HUES48 (cell line): ENCODE data around the gene SLC24A3.

Experiments
- H3K27ac ChIP-seq: one replicate; pipeline ENCODE4 v1.7.0; 2013; ENCODE audit warnings: low read depth, low read length, inconsistent platforms
- H3K27me3 ChIP-seq: 2 replicates; pipeline ENCODE4 v1.6.1; 2013; ENCODE audit warnings: mild to moderate bottlenecking, low read length; ENCODE audit not compliant: control insufficient read depth, insufficient read depth
- H3K36me3 ChIP-seq: 2 replicates; pipeline ENCODE4 v1.6.1; 2013; ENCODE audit warnings: low read length; ENCODE audit not compliant: control insufficient read depth, insufficient read depth
- H3K4me1 ChIP-seq: 2 replicates; pipeline ENCODE4 v1.6.1; 2013; ENCODE audit warnings: mild to moderate bottlenecking, low read length; ENCODE audit not compliant: control insufficient read depth, insufficient read depth
- H3K4me3 ChIP-seq: 2 replicates; pipeline ENCODE4 v1.5.1; 2013; ENCODE audit warnings: mild to moderate bottlenecking, low read depth, low read length
- H3K9ac ChIP-seq: 2 replicates; pipeline ENCODE4 v1.6.1; 2013; ENCODE audit warnings: mild to moderate bottlenecking, low read depth, low read length, moderate library complexity
- H3K9me3 ChIP-seq: 2 replicates; pipeline ENCODE4 v1.6.1; 2013; ENCODE audit warnings: low read length; ENCODE audit not compliant: control insufficient read depth, insufficient read depth

Gene SLC24A3

DNA sequence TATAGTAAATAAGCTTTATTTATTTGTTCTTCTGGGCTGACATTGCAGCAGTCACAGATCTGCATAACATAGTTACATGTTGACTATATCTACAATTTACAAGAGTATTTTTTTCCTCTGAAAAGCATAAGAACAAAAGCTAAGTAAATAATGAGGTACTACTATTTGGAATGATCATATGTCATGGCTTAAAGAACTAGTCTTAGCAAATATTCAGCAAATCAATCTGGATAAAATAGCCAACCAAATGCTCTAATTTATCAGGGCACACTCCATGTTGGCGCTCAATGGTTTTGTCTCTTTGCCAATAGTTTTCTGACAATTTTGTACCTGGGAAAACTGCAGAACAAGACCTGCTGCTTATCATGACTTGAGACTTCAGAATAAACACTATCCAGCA lies 312.2 kb downstream of the SLC24A3 start:
- no peaks in the 10 kb centered on the region for H3K4me1 ChIP-seq
- no peaks in the 10 kb centered on the region for H3K27me3 ChIP-seq
- H3K9me3 ChIP-seq = no peaks in the 10 kb centered on the region
- H3K27ac ChIP-seq = no peak overlapping the region
- no peak overlapping the region for H3K4me3 ChIP-seq
- H3K36me3 ChIP-seq = no peaks in the 10 kb centered on the region
- no peak overlapping the region for H3K9ac ChIP-seq

- Histone ChIP-seq H3K4me3 (no peak overlapping the region), H3K36me3 (no peaks in the 10 kb centered on the region), H3K27me3 (no peaks in the 10 kb centered on the region), H3K4me1 (no peaks in the 10 kb centered on the region), H3K9ac (no peak overlapping the region), H3K9me3 (no peaks in the 10 kb centered on the region), H3K27ac (no peak overlapping the region)
These were observed 315.1 kb downstream of the SLC24A3 start for GRCh38 chr20:19527509-19527908.

- Histone ChIP-seq H3K4me3 (no peak overlapping the region), H3K27me3 (no peaks in the 10 kb centered on the region), H3K27ac (no peak overlapping the region), H3K4me1 (no peaks in the 10 kb centered on the region), H3K9me3 (0 out of 2 replicates have a peak, but pooled peaks cover 2% of the 10 kb centered on the region), H3K9ac (no peak overlapping the region), H3K36me3 (no peaks in the 10 kb centered on the region)
These were observed 316.0 kb downstream of the SLC24A3 start for GRCh38 chr20:19528286-19529030.

DNA sequence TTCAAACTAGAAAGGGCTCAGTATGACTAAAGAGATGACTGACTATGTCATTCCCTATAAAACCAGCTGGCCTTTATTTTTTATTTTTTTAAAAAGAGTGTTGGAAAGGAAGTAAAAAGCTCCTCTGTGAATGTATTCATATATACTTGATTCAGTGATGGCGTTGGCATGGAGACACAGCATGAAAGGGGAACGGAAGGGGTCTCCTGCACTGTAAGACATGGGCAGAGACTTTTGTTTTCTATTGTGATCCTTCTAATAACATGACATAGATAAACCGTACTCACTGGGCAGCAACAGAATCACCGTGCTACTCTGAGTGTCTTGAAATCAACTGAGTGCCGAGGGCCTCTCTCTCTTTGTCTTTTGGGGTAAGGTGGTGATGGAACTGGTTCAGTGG lies 317.6 kb downstream of the SLC24A3 start:
- Histone ChIP-seq H3K36me3 (no peaks in the 10 kb centered on the region), H3K4me3 (no peak overlapping the region), H3K27me3 (no peaks in the 10 kb centered on the region), H3K4me1 (no peaks in the 10 kb centered on the region), H3K9ac (no peak overlapping the region), H3K27ac (no peak overlapping the region), H3K9me3 (0 out of 2 replicates have a peak, but pooled peaks cover 2% of the 10 kb centered on the region)

GRCh38 chr20:19531446-19531845 lies 319.0 kb downstream of the SLC24A3 start:
- Histone ChIP-seq H3K27me3 (no peaks in the 10 kb centered on the region), H3K27ac (no peak overlapping the region), H3K9ac (no peak overlapping the region), H3K4me3 (no peak overlapping the region), H3K9me3 (0 out of 2 replicates have a peak, but pooled peaks cover 2% of the 10 kb centered on the region), H3K36me3 (no peaks in the 10 kb centered on the region), H3K4me1 (no peaks in the 10 kb centered on the region)

- Histone ChIP-seq H3K27ac (no peak overlapping the region), H3K9me3 (no peaks in the 10 kb centered on the region), H3K4me1 (peaks cover 7% of the 10 kb centered on the region), H3K36me3 (no peaks in the 10 kb centered on the region), H3K9ac (no peak overlapping the region), H3K27me3 (no peaks in the 10 kb centered on the region; the same call in 1 of the 2 replicates), H3K4me3 (no peak overlapping the region)
These were observed 326.1 kb downstream of the SLC24A3 start for GRCh38 chr20:19538556-19538955.

- peaks cover 7% of the 10 kb centered on the region for H3K4me1 ChIP-seq
- no peaks in the 10 kb centered on the region for H3K9me3 ChIP-seq
- no peak overlapping the region for H3K9ac ChIP-seq
- no peaks in the 10 kb centered on the region; the same call in 1 of the 2 replicates for H3K27me3 ChIP-seq
- no peak overlapping the region for H3K27ac ChIP-seq
- H3K36me3 ChIP-seq = no peaks in the 10 kb centered on the region
- no peak overlapping the region for H3K4me3 ChIP-seq
These were observed 326.7 kb downstream of the SLC24A3 start for GRCh38 chr20:19539191-19539590.

- no peaks in the 10 kb centered on the region; the same call in 1 of the 2 replicates for H3K27me3 ChIP-seq
- no peak overlapping the region for H3K4me3 ChIP-seq
- no peak overlapping the region for H3K27ac ChIP-seq
- no peak overlapping the region for H3K9ac ChIP-seq
- no peaks in the 10 kb centered on the region for H3K36me3 ChIP-seq
- no peaks in the 10 kb centered on the region for H3K9me3 ChIP-seq
- peaks cover 7% of the 10 kb centered on the region for H3K4me1 ChIP-seq
These were observed 327.9 kb downstream of the SLC24A3 start for GRCh38 chr20:19540392-19540791.

DNA sequence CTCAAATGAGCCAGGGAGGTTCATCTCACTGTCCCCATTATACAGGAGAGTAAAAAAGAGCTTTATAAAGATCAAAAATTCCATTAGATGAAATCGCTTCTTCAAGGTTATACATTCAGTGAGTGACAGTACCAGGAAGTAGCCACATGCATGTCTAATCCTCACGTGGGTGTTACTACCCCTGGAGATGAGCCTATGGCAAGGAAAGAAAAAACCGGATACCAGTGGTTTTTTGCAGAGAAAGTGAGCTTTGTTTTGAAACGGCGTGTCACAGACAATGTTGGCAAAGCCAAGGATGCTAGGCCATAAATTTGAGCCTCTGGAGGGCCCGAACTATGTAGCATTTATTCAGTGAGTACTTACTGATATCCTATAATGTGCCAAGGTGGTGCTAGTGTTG lies 330.7 kb downstream of the SLC24A3 start:
- Histone ChIP-seq H3K27ac (no peak overlapping the region), H3K4me1 (peaks cover 7% of the 10 kb centered on the region), H3K4me3 (no peak overlapping the region), H3K27me3 (no peaks in the 10 kb centered on the region; the same call in 1 of the 2 replicates), H3K9ac (no peak overlapping the region), H3K36me3 (no peaks in the 10 kb centered on the region), H3K9me3 (no peaks in the 10 kb centered on the region)

DNA sequence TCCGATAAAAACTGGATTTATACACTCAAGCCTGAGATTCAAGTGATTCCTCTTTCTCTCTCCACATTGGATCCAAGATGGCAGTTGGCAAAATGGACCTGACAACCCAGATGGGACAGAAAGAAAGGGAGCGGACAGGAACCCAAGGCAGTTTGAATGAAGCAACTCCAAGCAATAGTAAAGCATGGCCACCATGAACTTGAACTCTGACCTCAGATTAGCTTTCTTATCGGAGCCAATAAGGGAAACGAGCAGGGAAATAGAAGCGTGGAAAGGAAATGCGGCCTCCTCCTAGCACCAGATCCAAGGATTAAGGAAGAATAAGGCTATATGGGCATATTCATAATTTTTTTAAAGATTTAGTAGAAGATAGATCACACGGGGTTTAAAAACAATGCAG lies 332.2 kb downstream of the SLC24A3 start:
- no peaks in the 10 kb centered on the region for H3K9me3 ChIP-seq
- H3K4me3 ChIP-seq = no peak overlapping the region
- H3K4me1 ChIP-seq = peaks cover 7% of the 10 kb centered on the region
- H3K27ac ChIP-seq = no peak overlapping the region
- H3K27me3 ChIP-seq = no peaks in the 10 kb centered on the region; the same call in 1 of the 2 replicates
- no peak overlapping the region for H3K9ac ChIP-seq
- no peaks in the 10 kb centered on the region for H3K36me3 ChIP-seq

GRCh38 chr20:19546648-19547047 lies 334.2 kb downstream of the SLC24A3 start:
- Histone ChIP-seq H3K27me3 (no peaks in the 10 kb centered on the region), H3K4me3 (no peak overlapping the region), H3K36me3 (no peaks in the 10 kb centered on the region), H3K9ac (no peak overlapping the region), H3K27ac (no peak overlapping the region), H3K9me3 (no peaks in the 10 kb centered on the region), H3K4me1 (0 out of 2 replicates have a peak, but pooled peaks cover under 1% of the 10 kb centered on the region)
